A673 (cell line): ENCODE results near the gene ETFDH. TPM values are rescaled to one million over a fixed set of nuclear protein-coding genes. Genes with fewer than 3 reads are reported as not detected.
"Not testable (repeated sequence)": the region's sequence is repeated elsewhere in the genome, so short reads cannot be mapped to it uniquely, and the experiment has no call there.

ENCODE experiments used
- BruUV-seq: library from RNA; stranded (reverse); fragments of 400-500 nt; replicated peaks from 2 replicates; lab custom pipeline; 2021; lab: Mats Ljungman, UMichigan
- CTCF ChIA-PET: fragments of 300-600 bp; sonication (Branson Sonifier 250); formaldehyde crosslinking; loops from one replicate; lab custom pipeline; 2022; ENCODE audit warnings: antibody characterized with exemption; lab: Charles Lee
- POLR2A ChIA-PET: fragments of 300-600 bp; sonication (Branson Sonifier 250); formaldehyde crosslinking; loops from one replicate; lab custom pipeline; 2022; ENCODE audit warnings: antibody characterized with exemption; ENCODE audit not compliant: low non-redundant PET; lab: Charles Lee
- DNase-seq: peaks from one replicate; pipeline ENCODE4 v3.0.0-alpha.2; 2015; ENCODE audit warnings: low spot score
- H3K27ac ChIP-seq: fragments of 200-600 bp; sonication (generic); 2 replicates; pipeline ENCODE4 v1.5.1; 2016; ENCODE audit warnings: mixed run types, low read depth, mild to moderate bottlenecking, mixed read lengths, antibody characterized with exemption, low read length; ENCODE audit not compliant: poor library complexity, severe bottlenecking
- H3K27me3 ChIP-seq: fragments of 200-600 bp; sonication (generic); replicated peaks from 2 replicates; pipeline ENCODE4 v1.6.1; 2017; ENCODE audit warnings: mixed run types, low read depth, mild to moderate bottlenecking, mixed read lengths, antibody characterized with exemption, low read length; ENCODE audit not compliant: insufficient read depth, poor library complexity
- H3K36me3 ChIP-seq: fragments of 200-600 bp; sonication (generic); 2 replicates; pipeline ENCODE4 v1.6.1; 2016; ENCODE audit warnings: mixed run types, mild to moderate bottlenecking, mixed read lengths, antibody characterized with exemption, low read length; ENCODE audit not compliant: insufficient read depth, poor library complexity, severe bottlenecking
- H3K4me1 ChIP-seq: fragments of 200-600 bp; sonication (generic); 2 replicates; pipeline ENCODE4 v1.6.1; 2017; ENCODE audit warnings: mixed run types, mild to moderate bottlenecking, mixed read lengths, antibody characterized with exemption, low read length; ENCODE audit not compliant: insufficient read depth, poor library complexity, severe bottlenecking
- H3K4me3 ChIP-seq: fragments of 200-600 bp; sonication (generic); 2 replicates; pipeline ENCODE4 v1.5.1; 2016; ENCODE audit warnings: low read depth, mixed run types, mild to moderate bottlenecking, mixed read lengths, low read length; ENCODE audit not compliant: poor library complexity, severe bottlenecking
- H3K9me3 ChIP-seq: fragments of 200-600 bp; sonication (generic); 2 replicates; pipeline ENCODE4 v1.6.1; 2016; ENCODE audit warnings: mixed run types, low read depth, mild to moderate bottlenecking, mixed read lengths, antibody characterized with exemption, low read length; ENCODE audit not compliant: poor library complexity, severe bottlenecking
- CTCF ChIP-seq: fragments of 300-800, 200-600 bp; sonication (generic); conservative IDR thresholded peaks from 2 replicates; pipeline ENCODE4 v1.5.1; 2017; ENCODE audit warnings: low read depth, mild to moderate bottlenecking, antibody characterized with exemption, low read length, moderate library complexity, mixed read lengths
- EZH2 ChIP-seq: fragments of 200-600 bp; sonication (generic); IDR thresholded peaks from 2 replicates; pipeline ENCODE4 v1.6.1; 2017; ENCODE audit warnings: borderline replicate concordance, low read depth, mild to moderate bottlenecking, mixed read lengths, antibody characterized with exemption, low read length; ENCODE audit not compliant: poor library complexity, severe bottlenecking
- intact Hi-C: fragments of 100-400 bp; cut with micrococcal nuclease; formaldehyde crosslinking; loops from one replicate; pipeline ENCODE4 v1.10.0; 2022; ENCODE audit not compliant: unreplicated experiment
- total RNA-seq: library from RNA; stranded (reverse); gene quantifications from 2 replicates; pipeline ENCODE4 v1.2.3, GENCODE V29; 2021

Gene ETFDH
- total RNA-seq, 1 experiment from 2014 or later: 39.0 TPM

GRCh38 chr4:158739600-158739999, 67.5 kb downstream of the ETFDH start:
- H3K27me3 ChIP-seq: no peaks in the 10 kb centered on the region
- H3K27ac ChIP-seq: no peak overlapping the region
- POLR2A ChIA-PET: no interaction called here
- no peak for TF ChIP-seq CTCF
- no peak for TF ChIP-seq EZH2
- H3K4me3 ChIP-seq: no peak overlapping the region
- BruUV-seq: no TSS peak
- CTCF ChIA-PET: no interaction called here
- H3K36me3 ChIP-seq: no peaks in the 10 kb centered on the region
- intact Hi-C loops: no loop called here
- H3K9me3 ChIP-seq: no peaks in the 10 kb centered on the region
- H3K4me1 ChIP-seq: no peaks in the 10 kb centered on the region
- no peak for DNase-seq

GRCh38 chr4:158741326-158742021, 69.4 kb downstream of the ETFDH start:
- CTCF ChIA-PET: no interaction called here

GRCh38 chr4:158746537-158746936, 74.4 kb downstream of the ETFDH start:
- H3K36me3 ChIP-seq, CTCF ChIA-PET, intact Hi-C loops, BruUV-seq, H3K4me3 ChIP-seq, H3K4me1 ChIP-seq, DNase-seq, H3K9me3 ChIP-seq, H3K27ac ChIP-seq, POLR2A ChIA-PET, H3K27me3 ChIP-seq: not testable (repeated sequence)

More at GRCh38 chr4:158741326-158742021, 69.4 kb downstream of the ETFDH start:
- H3K4me1 ChIP-seq: no peaks in the 10 kb centered on the region
- intact Hi-C loops: no loop called here
- no peaks in the 10 kb centered on the region for H3K36me3 ChIP-seq
- no peak overlapping the region for H3K27ac ChIP-seq
- BruUV-seq: no TSS peak
- DNase-seq: no peak
- TF ChIP-seq CTCF (no peak), EZH2 (no peak)
- H3K4me3 ChIP-seq: no peak overlapping the region
- POLR2A ChIA-PET: no interaction called here
- no peaks in the 10 kb centered on the region for H3K27me3 ChIP-seq
- no peaks in the 10 kb centered on the region for H3K9me3 ChIP-seq

GRCh38 chr4:158750379-158750778, 78.3 kb downstream of the ETFDH start:
- Histone ChIP-seq H3K36me3 (no peaks in the 10 kb centered on the region), H3K27ac (no peak overlapping the region), H3K27me3 (no peaks in the 10 kb centered on the region), H3K9me3 (no peaks in the 10 kb centered on the region), H3K4me3 (no peak overlapping the region), H3K4me1 (no peaks in the 10 kb centered on the region)
- POLR2A ChIA-PET: no interaction called here
- no TSS peak for BruUV-seq
- CTCF ChIA-PET: no interaction called here
- intact Hi-C loops: no loop called here
- no peak for TF ChIP-seq EZH2
- no peak for TF ChIP-seq CTCF
- no peak for DNase-seq
